Gastrocnemius medialis (tissue), 4 donors: ENCODE measurements around the gene SMTNL1. TPM values are rescaled to one million over a fixed set of nuclear protein-coding genes. Genes with fewer than 3 reads are reported as not detected.

Experiments
- ATAC-seq, 2 donors: fragments of 150-250 bp; one replicate each; pipeline ENCODE4 v1.9.1; 2016
- DNase-seq, 2 donors: peaks; one replicate each; pipeline ENCODE4 v3.0.0-alpha.2; 2019
- H3K27ac ChIP-seq, 4 donors: fragments of 200-600 bp; sonication (generic); 1 replicate in 1 of 4; 2 replicates in 3 of 4; pipeline ENCODE4 v1.5.1; 2016 to 2018; ENCODE audit warnings: mild to moderate bottlenecking in 2 of 4, moderate library complexity in 1 of 4
- H3K27me3 ChIP-seq, 3 donors: fragments of 200-600 bp; sonication (generic) in 2 of 3; 1 replicate in 1 of 3; 2 replicates in 2 of 3; pipeline versions ENCODE4 v1.5.1 to v1.6.0; 2016 to 2019; ENCODE audit warnings: mild to moderate bottlenecking in 1 of 3, moderate library complexity in 1 of 3
- H3K36me3 ChIP-seq, 2 donors: fragments of 200-600 bp; sonication (generic) in 1 of 2; one replicate each; pipeline ENCODE4 v1.5.1; 2017 to 2018
- H3K4me1 ChIP-seq, 2 donors: fragments of 200-600 bp; sonication (generic) in 1 of 2; one replicate each; pipeline ENCODE4 v1.5.1; 2016 to 2017; ENCODE audit warnings: mild to moderate bottlenecking in 2 of 2
- H3K4me3 ChIP-seq, 4 donors: fragments of 200-600 bp; sonication (generic) in 3 of 4; 1 replicate in 1 of 4; 2 replicates in 3 of 4; pipeline ENCODE4 v1.5.1; 2016 to 2019; ENCODE audit warnings: mild to moderate bottlenecking in 2 of 4
- H3K9me3 ChIP-seq, 3 donors: fragments of 200-600 bp; sonication (generic) in 2 of 3; 1 replicate in 1 of 3; 2 replicates in 2 of 3; pipeline ENCODE4 v1.5.1; 2016 to 2019
- POLR2A ChIP-seq, 2 donors: fragments of 450-650 bp; IDR thresholded peaks; one replicate each; pipeline ENCODE4 v1.6.1; 2017; ENCODE audit warnings: antibody characterized with exemption in 2 of 2, mild to moderate bottlenecking in 2 of 2, moderate library complexity in 2 of 2
- in situ Hi-C, 4 donors: fragments of 200-750 bp; cut with MboI; loops; one replicate each; pipeline versions ENCODE4 v1.15.0 to v1.8.0; 2017; ENCODE audit warnings: low sequenced_read_pairs in 4 of 4
- intact Hi-C: fragments of 100-400 bp; cut with DNase I; formaldehyde crosslinking; loops from one replicate; pipeline ENCODE4 v1.15.1; 2023; ENCODE audit warnings: low total_unique reads
- total RNA-seq, 4 donors: library from RNA; depleted of rRNA; stranded (reverse); fragments of >200 nt; gene quantifications; one replicate each; pipeline versions ENCODE4 v1.1.0 to v1.2.3, GENCODE V29; 2016
- TF ChIP-seq, protein P1 (sequence below), 5 experiments: fragments of 450-650 bp in 3 of 5; fragments of 200-600 bp in 2 of 5; sonication (generic) in 2 of 5; IDR thresholded peaks in 4 of 5; conservative IDR thresholded peaks in 1 of 5; 1 replicate in 4 of 5; 2 replicates in 1 of 5; pipeline ENCODE4 v1.5.1; 2016 to 2019; ENCODE audit warnings: antibody characterized with exemption in 5 of 5, mild to moderate bottlenecking in 3 of 5, moderate library complexity in 3 of 5

The SMTNL1 gene
- total RNA-seq, 4 donors from 2014 or later, result 23.0 to 52.7 (median 43.4) TPM

GRCh38 chr11:57504511-57504910 lies 32.9 kb upstream of the SMTNL1 start:
- DNase-seq (no peak), ATAC-seq (no peak)
- in situ Hi-C loops (no loop called here), intact Hi-C loops (no loop called here)
- H3K9me3 ChIP-seq, result no peaks in the 10 kb centered on the region
- no peaks in the 10 kb centered on the region for H3K27me3 ChIP-seq
- no peak overlapping the region for H3K4me3 ChIP-seq
- TF ChIP-seq POLR2A (IDR thresholded peaks at IDR 0.05), result no peak
- TF ChIP-seq, protein P1, sequence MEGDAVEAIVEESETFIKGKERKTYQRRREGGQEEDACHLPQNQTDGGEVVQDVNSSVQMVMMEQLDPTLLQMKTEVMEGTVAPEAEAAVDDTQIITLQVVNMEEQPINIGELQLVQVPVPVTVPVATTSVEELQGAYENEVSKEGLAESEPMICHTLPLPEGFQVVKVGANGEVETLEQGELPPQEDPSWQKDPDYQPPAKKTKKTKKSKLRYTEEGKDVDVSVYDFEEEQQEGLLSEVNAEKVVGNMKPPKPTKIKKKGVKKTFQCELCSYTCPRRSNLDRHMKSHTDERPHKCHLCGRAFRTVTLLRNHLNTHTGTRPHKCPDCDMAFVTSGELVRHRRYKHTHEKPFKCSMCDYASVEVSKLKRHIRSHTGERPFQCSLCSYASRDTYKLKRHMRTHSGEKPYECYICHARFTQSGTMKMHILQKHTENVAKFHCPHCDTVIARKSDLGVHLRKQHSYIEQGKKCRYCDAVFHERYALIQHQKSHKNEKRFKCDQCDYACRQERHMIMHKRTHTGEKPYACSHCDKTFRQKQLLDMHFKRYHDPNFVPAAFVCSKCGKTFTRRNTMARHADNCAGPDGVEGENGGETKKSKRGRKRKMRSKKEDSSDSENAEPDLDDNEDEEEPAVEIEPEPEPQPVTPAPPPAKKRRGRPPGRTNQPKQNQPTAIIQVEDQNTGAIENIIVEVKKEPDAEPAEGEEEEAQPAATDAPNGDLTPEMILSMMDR (IDR thresholded peaks at IDR 0.05 in 4 of 5, conservative IDR thresholded peaks at IDR 0.05 in 1 of 5), result no peak
- no peaks in the 10 kb centered on the region for H3K36me3 ChIP-seq
- H3K27ac ChIP-seq, result no peak overlapping the region
- peaks cover 21 to 27% of the 10 kb centered on the region in 2 donors for H3K4me1 ChIP-seq

DNA sequence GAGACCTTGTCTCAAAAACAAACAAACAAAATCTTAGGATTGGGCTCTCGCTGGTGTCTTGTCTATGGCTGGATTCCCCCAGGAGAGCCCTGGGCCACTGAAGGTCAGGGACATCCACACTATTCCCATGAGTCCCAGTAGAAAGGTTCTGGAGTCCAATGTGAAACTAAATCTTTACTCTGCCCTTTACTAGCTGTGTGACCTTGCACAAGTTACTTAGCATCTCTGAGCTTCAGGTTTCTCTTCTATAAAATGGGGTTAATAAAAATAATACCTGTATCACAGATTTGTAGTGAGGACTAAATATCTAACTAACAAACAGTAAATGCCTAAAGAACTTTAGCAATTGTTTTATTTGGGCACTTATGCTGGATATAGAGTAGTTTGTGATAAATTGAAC lies 30.9 kb upstream of the SMTNL1 start:
- TF ChIP-seq, protein P1 (IDR thresholded peaks at IDR 0.05 in 4 of 5, conservative IDR thresholded peaks at IDR 0.05 in 1 of 5), result no peak
- no peak for TF ChIP-seq POLR2A (IDR thresholded peaks at IDR 0.05)
- in situ Hi-C loops (no loop called here), intact Hi-C loops (no loop called here)
- H3K27me3 ChIP-seq, result no peaks in the 10 kb centered on the region
- H3K9me3 ChIP-seq, result no peaks in the 10 kb centered on the region
- peaks cover 3 to 9% of the 10 kb centered on the region in 2 donors for H3K4me1 ChIP-seq
- no peaks in the 10 kb centered on the region for H3K36me3 ChIP-seq
- DNase-seq (no peak), ATAC-seq (no peak)
- no peak overlapping the region for H3K4me3 ChIP-seq
- no peak overlapping the region for H3K27ac ChIP-seq

DNA sequence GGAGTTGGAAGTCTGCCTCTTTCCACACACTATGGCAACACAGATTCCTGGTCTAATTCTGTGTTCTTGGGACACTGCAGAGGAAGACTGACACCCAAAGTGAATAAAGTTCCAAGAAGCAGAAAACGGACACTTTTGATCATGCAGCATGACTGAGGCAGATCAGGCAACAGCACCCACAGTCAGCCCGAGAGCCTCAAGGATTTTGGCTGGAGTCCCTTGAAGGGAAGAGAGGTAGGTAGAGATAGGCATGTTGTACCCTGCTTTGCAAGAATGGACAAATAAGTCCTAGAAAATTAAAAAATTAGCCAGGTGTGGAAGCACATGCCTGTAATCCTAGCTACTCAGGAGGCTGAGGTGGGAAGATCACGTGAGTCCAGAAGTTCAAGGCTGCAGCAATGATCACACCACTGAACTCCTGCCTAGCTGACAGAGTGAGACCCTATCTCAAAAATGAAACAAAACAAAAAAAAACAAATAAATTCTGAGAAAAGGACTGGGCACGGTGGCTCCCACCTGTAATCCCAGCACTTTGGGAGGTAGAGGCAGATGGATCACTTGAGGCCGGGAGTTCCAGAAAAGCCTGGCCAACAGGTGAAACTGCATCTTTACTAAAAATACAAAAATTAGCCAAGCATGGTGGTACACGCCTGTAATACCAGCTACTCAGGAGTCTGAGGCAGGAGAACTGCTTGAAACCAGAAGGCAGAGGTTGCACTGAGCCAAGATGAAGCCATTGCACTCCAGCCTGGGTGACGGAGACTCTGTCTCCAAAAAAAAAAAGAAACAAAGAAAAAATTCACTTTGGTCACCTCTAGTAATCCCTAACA lies 28.8 kb upstream of the SMTNL1 start:
- Histone ChIP-seq H3K9me3 (no peaks in the 10 kb centered on the region), H3K36me3 (no peaks in the 10 kb centered on the region), H3K27me3 (no peaks in the 10 kb centered on the region), H3K4me3 (no peak overlapping the region), H3K4me1 (peaks cover 0 to 3% of the 10 kb centered on the region in 2 donors), H3K27ac (no peak overlapping the region)
- intact Hi-C loops, result no loop called here
- ATAC-seq (no peak), DNase-seq (no peak)
- in situ Hi-C loops, result no loop called here
- TF ChIP-seq POLR2A (IDR thresholded peaks at IDR 0.05), result no peak
- TF ChIP-seq, protein P1 (IDR thresholded peaks at IDR 0.05 in 4 of 5, conservative IDR thresholded peaks at IDR 0.05 in 1 of 5), result no peak

DNA sequence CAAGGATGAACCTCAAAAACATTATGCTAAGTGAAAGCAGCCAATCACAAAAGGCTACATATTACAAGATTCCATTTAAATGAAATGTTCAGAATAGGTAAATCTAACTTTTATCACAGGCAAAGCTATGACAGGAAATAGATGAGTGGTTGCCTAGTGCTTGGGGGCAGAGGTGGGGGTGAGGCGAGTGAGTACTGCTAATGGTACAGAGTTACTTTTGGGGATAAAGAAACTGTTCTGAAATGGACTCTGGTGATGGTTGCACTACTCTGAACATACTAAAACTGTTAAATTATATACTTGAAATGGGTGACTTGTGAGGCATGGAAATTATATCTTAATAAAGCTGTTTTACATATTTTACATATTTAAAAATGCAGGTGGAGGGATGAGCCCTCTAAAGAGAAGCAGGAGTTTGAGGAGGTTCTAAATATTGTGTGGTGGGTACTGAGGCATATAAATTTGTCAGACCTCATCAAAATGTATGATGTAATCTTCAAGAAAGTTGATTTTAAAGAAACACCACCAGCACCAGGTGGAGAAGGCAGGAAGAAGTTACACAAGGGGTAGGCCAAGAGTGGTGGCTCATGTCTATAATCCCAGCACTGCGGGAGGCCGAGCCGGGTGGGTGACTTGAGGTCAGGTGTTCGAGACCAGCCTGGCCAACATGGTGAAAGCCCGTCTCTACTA lies 25.5 kb upstream of the SMTNL1 start:
- H3K9me3 ChIP-seq, result no peaks in the 10 kb centered on the region
- H3K4me3 ChIP-seq, result no peak overlapping the region
- H3K27ac ChIP-seq, result no peak overlapping the region
- H3K27me3 ChIP-seq, result no peaks in the 10 kb centered on the region
- intact Hi-C loops (no loop called here), in situ Hi-C loops (no loop called here)
- ATAC-seq, result no peak
- peaks cover 9 to 17% of the 10 kb centered on the region in 2 donors for H3K4me1 ChIP-seq
- TF ChIP-seq, protein P1 (IDR thresholded peaks at IDR 0.05 in 4 of 5, conservative IDR thresholded peaks at IDR 0.05 in 1 of 5), result no peak
- no peak for TF ChIP-seq POLR2A (IDR thresholded peaks at IDR 0.05)
- DNase-seq, result no peak
- no peaks in the 10 kb centered on the region for H3K36me3 ChIP-seq
